Hepatocyte (in vitro differentiated cells): ENCODE measurements around the gene IL20. TPM values are rescaled to one million over a fixed set of nuclear protein-coding genes. Genes with fewer than 3 reads are reported as not detected.

Experiments used
- DNase-seq: peaks from one replicate; pipeline ENCODE4 v3.0.0-alpha.2; 2016; ENCODE audit warnings: low spot score
- H2AFZ ChIP-seq: fragments of 200-600 bp; sonication (generic); 2 replicates; pipeline ENCODE4 v1.6.0; 2016; ENCODE audit warnings: antibody characterized with exemption, mild to moderate bottlenecking
- H3K27ac ChIP-seq: fragments of 200-600 bp; sonication (generic); 2 replicates; pipeline ENCODE4 v1.5.1; 2016; ENCODE audit warnings: mild to moderate bottlenecking
- H3K27me3 ChIP-seq: fragments of 200-600 bp; sonication (generic); 2 replicates; pipeline ENCODE4 v1.6.1; 2016
- H3K36me3 ChIP-seq: fragments of 200-600 bp; sonication (generic); replicated peaks from 2 replicates; pipeline ENCODE4 v1.5.1; 2016; ENCODE audit warnings: low read depth; ENCODE audit not compliant: insufficient read depth
- H3K4me1 ChIP-seq: fragments of 200-600 bp; sonication (generic); 2 replicates; pipeline ENCODE4 v1.5.1; 2016; ENCODE audit warnings: mild to moderate bottlenecking, moderate library complexity; ENCODE audit not compliant: insufficient read depth
- H3K4me2 ChIP-seq: fragments of 200-600 bp; sonication (generic); 2 replicates; pipeline ENCODE4 v1.6.0; 2016
- H3K4me3 ChIP-seq: fragments of 200-600 bp; sonication (generic); 2 replicates; pipeline ENCODE4 v1.5.1; 2016; ENCODE audit warnings: mild to moderate bottlenecking
- H3K79me2 ChIP-seq: fragments of 200-600 bp; sonication (generic); 2 replicates; pipeline ENCODE4 v1.6.0; 2017; ENCODE audit warnings: mild to moderate bottlenecking
- H3K9me2 ChIP-seq: fragments of 200-600 bp; sonication (generic); replicated peaks from 2 replicates; pipeline ENCODE4 v1.6.0; 2017; ENCODE audit warnings: mild to moderate bottlenecking; ENCODE audit not compliant: insufficient read depth
- H3K9me3 ChIP-seq: fragments of 200-600 bp; sonication (generic); 2 replicates; pipeline ENCODE4 v1.5.1; 2016; ENCODE audit warnings: low read depth, mild to moderate bottlenecking
- H4K20me1 ChIP-seq: fragments of 200-600 bp; sonication (generic); 2 replicates; pipeline ENCODE4 v1.6.0; 2016; ENCODE audit warnings: mild to moderate bottlenecking; ENCODE audit not compliant: insufficient read depth, poor library complexity, severe bottlenecking
- EZH2 ChIP-seq: fragments of 200-600 bp; sonication (generic); IDR thresholded peaks from 2 replicates; pipeline ENCODE4 v1.6.1; 2016; ENCODE audit warnings: antibody characterized with exemption, mild to moderate bottlenecking, borderline replicate concordance
- EZH2phosphoT487 ChIP-seq: fragments of 200-600 bp; sonication (generic); IDR thresholded peaks from one replicate; pipeline ENCODE4 v1.6.1; 2018; ENCODE audit warnings: antibody characterized with exemption, mild to moderate bottlenecking, low read depth, moderate library complexity; ENCODE audit not compliant: unreplicated experiment, severe bottlenecking
- WGBS: methylation state at CpG from one replicate; pipeline ENCODE4 v1.1.6; 2016; ENCODE audit warnings: low lambda C conversion rate; ENCODE audit errors: missing lambda C conversion rate; 5-methylcytosine and 5-hydroxymethylcytosine counted together
- polyA plus RNA-seq: library from polyadenylated mRNA; unstranded; fragments of >200 nt; fragmentation: Nextera tagmentation; extraction: Ambion mirVana; gene quantifications from 2 replicates; pipeline ENCODE4 v1.2.1, GENCODE V29; 2016
- total RNA-seq: library from RNA; depleted of rRNA; stranded (reverse); fragments of >200 nt; gene quantifications from 2 replicates; pipeline ENCODE4 v1.2.3, GENCODE V29; 2014
- TF ChIP-seq, protein P1 (sequence below): fragments of 200-600 bp; sonication (generic); IDR thresholded peaks from 2 replicates; pipeline ENCODE4 v1.5.1; 2016; ENCODE audit warnings: antibody characterized with exemption, mild to moderate bottlenecking; ENCODE audit not compliant: poor library complexity

Gene IL20
- total and polyA plus RNA-seq, 2 experiments from 2014 or later, result not detected

DNA sequence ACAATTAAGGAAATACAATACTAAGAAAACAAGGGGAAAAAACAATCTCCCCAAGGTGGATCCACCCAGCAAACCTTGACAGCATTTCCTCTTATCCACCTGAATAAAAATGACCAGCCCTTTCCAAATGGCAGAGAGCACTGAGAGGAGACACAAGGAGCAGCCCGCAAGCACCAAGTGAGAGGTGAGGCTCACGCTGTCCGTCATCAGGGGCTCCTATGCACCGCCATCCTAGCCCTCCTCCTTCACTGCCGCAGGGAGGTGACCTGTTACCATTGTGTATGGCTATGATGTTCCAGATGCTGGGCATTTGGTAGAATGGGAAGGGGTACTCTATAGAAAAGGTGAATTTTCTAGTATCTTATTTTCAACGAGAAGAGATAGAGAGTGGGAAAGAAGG, 31.2 kb upstream of the IL20 start:
- 90% methylated on average over 6 of the region's 6 CpGs for WGBS
- DNase-seq, result no peak
- Histone ChIP-seq H3K4me1 (no peaks in the 10 kb centered on the region), H3K36me3 (no peaks in the 10 kb centered on the region), H3K9me2 (no peaks in the 10 kb centered on the region), H3K4me2 (no peak overlapping the region), H3K9me3 (no peaks in the 10 kb centered on the region), H3K27ac (no peak overlapping the region), H3K79me2 (no peaks in the 10 kb centered on the region), H3K27me3 (no peaks in the 10 kb centered on the region), H3K4me3 (no peak overlapping the region), H2AFZ (no peak overlapping the region), H4K20me1 (no peaks in the 10 kb centered on the region)
- TF ChIP-seq EZH2, result no peak
- TF ChIP-seq, protein P1, sequence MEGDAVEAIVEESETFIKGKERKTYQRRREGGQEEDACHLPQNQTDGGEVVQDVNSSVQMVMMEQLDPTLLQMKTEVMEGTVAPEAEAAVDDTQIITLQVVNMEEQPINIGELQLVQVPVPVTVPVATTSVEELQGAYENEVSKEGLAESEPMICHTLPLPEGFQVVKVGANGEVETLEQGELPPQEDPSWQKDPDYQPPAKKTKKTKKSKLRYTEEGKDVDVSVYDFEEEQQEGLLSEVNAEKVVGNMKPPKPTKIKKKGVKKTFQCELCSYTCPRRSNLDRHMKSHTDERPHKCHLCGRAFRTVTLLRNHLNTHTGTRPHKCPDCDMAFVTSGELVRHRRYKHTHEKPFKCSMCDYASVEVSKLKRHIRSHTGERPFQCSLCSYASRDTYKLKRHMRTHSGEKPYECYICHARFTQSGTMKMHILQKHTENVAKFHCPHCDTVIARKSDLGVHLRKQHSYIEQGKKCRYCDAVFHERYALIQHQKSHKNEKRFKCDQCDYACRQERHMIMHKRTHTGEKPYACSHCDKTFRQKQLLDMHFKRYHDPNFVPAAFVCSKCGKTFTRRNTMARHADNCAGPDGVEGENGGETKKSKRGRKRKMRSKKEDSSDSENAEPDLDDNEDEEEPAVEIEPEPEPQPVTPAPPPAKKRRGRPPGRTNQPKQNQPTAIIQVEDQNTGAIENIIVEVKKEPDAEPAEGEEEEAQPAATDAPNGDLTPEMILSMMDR, result no peak
- no peak for TF ChIP-seq EZH2phosphoT487

DNA sequence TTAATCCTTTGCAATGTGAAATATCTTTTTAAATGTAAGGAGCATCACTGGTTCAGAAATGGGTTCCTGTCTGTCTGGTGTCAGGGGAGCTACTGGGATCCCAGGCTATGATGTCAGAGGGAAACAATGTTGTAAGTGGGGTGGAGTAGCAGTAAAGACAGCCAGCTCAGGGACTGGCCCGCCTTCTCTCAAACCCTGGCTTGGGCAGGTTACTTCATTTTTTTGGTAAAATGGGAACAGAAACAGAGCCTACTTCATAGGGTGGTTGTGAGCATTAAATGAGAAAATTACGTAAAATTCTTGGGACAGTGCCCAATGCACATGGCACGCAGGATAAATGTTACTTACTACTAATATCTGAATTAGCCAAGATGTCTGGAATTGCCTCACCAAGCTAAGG, 30.7 kb upstream of the IL20 start:
- Histone ChIP-seq H3K9me2 (no peaks in the 10 kb centered on the region), H3K79me2 (no peaks in the 10 kb centered on the region), H3K9me3 (no peaks in the 10 kb centered on the region), H3K4me2 (no peak overlapping the region), H3K4me3 (no peak overlapping the region), H3K27ac (no peak overlapping the region), H3K36me3 (no peaks in the 10 kb centered on the region), H4K20me1 (no peaks in the 10 kb centered on the region), H3K27me3 (no peaks in the 10 kb centered on the region), H3K4me1 (no peaks in the 10 kb centered on the region), H2AFZ (no peak overlapping the region)
- TF ChIP-seq, protein P1, result no peak
- no peak for TF ChIP-seq EZH2phosphoT487
- TF ChIP-seq EZH2, result no peak
- 80% methylated on average over 3 of the region's 3 CpGs for WGBS
- no peak for DNase-seq

- Histone ChIP-seq H4K20me1 (no peaks in the 10 kb centered on the region), H3K4me3 (no peak overlapping the region), H2AFZ (no peak overlapping the region), H3K9me3 (no peaks in the 10 kb centered on the region), H3K79me2 (no peaks in the 10 kb centered on the region), H3K27ac (no peak overlapping the region), H3K36me3 (no peaks in the 10 kb centered on the region), H3K27me3 (no peaks in the 10 kb centered on the region), H3K4me2 (no peak overlapping the region), H3K9me2 (no peaks in the 10 kb centered on the region), H3K4me1 (no peaks in the 10 kb centered on the region)
- 67% methylated on average over 3 of the region's 3 CpGs for WGBS
- no peak for DNase-seq
- no peak for TF ChIP-seq EZH2
- no peak for TF ChIP-seq EZH2phosphoT487
- TF ChIP-seq, protein P1, result no peak
Observed at GRCh38 chr1:206835186-206835585, 30.2 kb upstream of the IL20 start.

- H3K79me2 ChIP-seq, result no peaks in the 10 kb centered on the region
- no peak overlapping the region for H3K4me2 ChIP-seq
- H3K4me1 ChIP-seq, result no peaks in the 10 kb centered on the region
- no peak overlapping the region for H2AFZ ChIP-seq
- 72% methylated on average over 2 of the region's 2 CpGs for WGBS
- H3K9me3 ChIP-seq, result no peaks in the 10 kb centered on the region
- H4K20me1 ChIP-seq, result no peaks in the 10 kb centered on the region
- TF ChIP-seq, protein P1, result no peak
- no peak for TF ChIP-seq EZH2phosphoT487
- TF ChIP-seq EZH2, result no peak
- H3K9me2 ChIP-seq, result no peaks in the 10 kb centered on the region
- H3K27ac ChIP-seq, result no peak overlapping the region
- DNase-seq, result no peak
- no peaks in the 10 kb centered on the region for H3K36me3 ChIP-seq
- no peak overlapping the region for H3K4me3 ChIP-seq
- no peaks in the 10 kb centered on the region for H3K27me3 ChIP-seq
Observed at GRCh38 chr1:206836111-206836510, 29.3 kb upstream of the IL20 start.
